Small intestine (tissue), 7 donors: Measurements from ENCODE around the gene PDGFC. TPM values are rescaled to one million over a fixed set of nuclear protein-coding genes. Genes with fewer than 3 reads are reported as not detected.

Experiments
- DNase-seq, 2 donors: peaks; one replicate each; pipeline versions ENCODE4 v3.0.0 to v3.0.0-alpha.2; 2013
- FAIRE-seq: peaks from 2 replicates; lab custom pipeline; 2012; peaks lifted over from hg19 to GRCh38; lab: Jason Lieb, UNC
- H3K27ac ChIP-seq, 3 donors: one replicate each; pipeline ENCODE4 v1.5.1; 2013; ENCODE audit warnings: low read length in 2 of 3, mild to moderate bottlenecking in 2 of 3, control low read depth in 1 of 3, inconsistent platforms in 1 of 3, low read depth in 1 of 3, moderate library complexity in 1 of 3
- H3K27me3 ChIP-seq, 3 donors: one replicate each; pipeline ENCODE4 v1.6.1; 2013; ENCODE audit warnings: low read length in 3 of 3, inconsistent platforms in 1 of 3; ENCODE audit not compliant: control insufficient read depth in 3 of 3, insufficient read depth in 3 of 3
- H3K36me3 ChIP-seq, 3 donors: one replicate each; pipeline ENCODE4 v1.6.1; 2013; ENCODE audit warnings: low read length in 3 of 3, inconsistent platforms in 1 of 3, low read depth in 1 of 3, mild to moderate bottlenecking in 1 of 3, moderate library complexity in 1 of 3; ENCODE audit not compliant: control insufficient read depth in 3 of 3, insufficient read depth in 2 of 3
- H3K4me1 ChIP-seq, 3 donors: one replicate each; pipeline ENCODE4 v1.6.1; 2013; ENCODE audit warnings: low read length in 2 of 3, inconsistent platforms in 1 of 3, low read depth in 1 of 3, mild to moderate bottlenecking in 1 of 3, moderate library complexity in 1 of 3; ENCODE audit not compliant: control insufficient read depth in 3 of 3, insufficient read depth in 2 of 3
- H3K4me3 ChIP-seq, 3 donors: one replicate each; pipeline ENCODE4 v1.5.1; 2013; ENCODE audit warnings: low read length in 3 of 3, control low read depth in 1 of 3, inconsistent platforms in 1 of 3, low read depth in 1 of 3, mild to moderate bottlenecking in 1 of 3, moderate library complexity in 1 of 3
- H3K9me3 ChIP-seq, 2 donors: one replicate each; pipeline ENCODE4 v1.6.1; 2013; ENCODE audit warnings: low read depth in 1 of 2, low read length in 1 of 2; ENCODE audit not compliant: control insufficient read depth in 2 of 2, insufficient read depth in 1 of 2
- WGBS, 3 donors: extraction: QIAGEN DNeasy Blood & Tissue Kit; methylation state at CpG; one replicate each; pipeline ENCODE4 v1.1.7; 2013; 5-methylcytosine and 5-hydroxymethylcytosine counted together
- polyA plus RNA-seq, 4 donors: library from polyadenylated mRNA; stranded (reverse) in 3 of 4; unstranded in 1 of 4; fragments of 200-250 nt in 3 of 4; fragments of 120-200 nt in 1 of 4; gene quantifications; one replicate each; pipeline versions ENCODE4 v1.2.1 to v1.2.3, GENCODE V29; 2013
- donor health status: healthy with polysubstance abuse.
- donor health status: control.
- donor health status: control.
- donor health status: Bipolar disorder and iron deficiency.
- donor health status: healthy.

PDGFC gene
- polyA plus RNA-seq, 4 donors: 2.4 to 22.2 (median 3.2) TPM

- WGBS, 3 donors: 42 to 67% (median 64%) methylated on average over 4 of the region's 4 CpGs
- DNase-seq: no peak
- Histone ChIP-seq H3K4me3 (no peak overlapping the region), H3K36me3 (no peaks in the 10 kb centered on the region), H3K9me3 (no peaks in the 10 kb centered on the region), H3K4me1 (peaks cover 0 to 3% (median 0%) of the 10 kb centered on the region in 3 donors), H3K27me3 (no peaks in the 10 kb centered on the region), H3K27ac (no peak overlapping the region)
- FAIRE-seq: no peak
Measured at GRCh38 chr4:156774422-156774821, 197.2 kb downstream of the PDGFC start.

DNA sequence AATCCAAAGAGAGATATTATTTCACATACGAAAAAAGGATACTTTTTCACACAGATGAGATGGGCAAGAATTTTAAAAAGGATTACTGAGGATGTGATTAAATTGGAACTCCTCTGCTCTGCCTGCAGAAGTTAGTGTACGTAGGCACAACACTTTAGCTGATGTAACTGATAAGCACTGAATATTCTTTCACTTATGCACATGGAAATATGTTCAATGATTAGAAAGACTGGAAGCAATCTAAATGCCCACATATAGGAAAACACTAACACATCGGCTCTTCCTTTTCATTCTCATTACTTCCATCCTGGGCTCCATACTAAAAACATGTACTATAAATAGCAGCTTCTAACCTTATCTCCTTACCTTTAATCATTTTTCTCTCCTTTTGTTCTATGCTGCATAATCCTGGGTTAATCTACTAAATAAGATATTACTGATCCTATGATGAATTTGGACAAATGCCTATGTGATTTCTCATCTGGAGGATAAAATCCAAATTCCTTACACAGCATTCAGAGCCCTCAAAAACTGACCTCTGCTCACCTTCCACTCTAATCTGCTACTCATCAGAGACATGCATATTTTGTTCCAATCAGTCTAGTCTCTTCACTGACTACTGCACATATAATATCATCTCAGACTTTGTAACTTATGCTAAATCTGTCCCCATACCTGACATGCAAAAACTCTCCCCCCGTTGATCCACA, 197.8 kb downstream of the PDGFC start:
- no peak overlapping the region for H3K4me3 ChIP-seq
- H3K27me3 ChIP-seq: no peaks in the 10 kb centered on the region
- DNase-seq: no peak
- H3K9me3 ChIP-seq: no peaks in the 10 kb centered on the region
- no peak overlapping the region for H3K27ac ChIP-seq
- H3K36me3 ChIP-seq: no peaks in the 10 kb centered on the region
- FAIRE-seq: no peak
- WGBS, 3 donors: 71 to 83% (median 73%) methylated on average over 4 of the region's 4 CpGs
- peaks cover 0 to 3% (median 0%) of the 10 kb centered on the region in 3 donors for H3K4me1 ChIP-seq

DNA sequence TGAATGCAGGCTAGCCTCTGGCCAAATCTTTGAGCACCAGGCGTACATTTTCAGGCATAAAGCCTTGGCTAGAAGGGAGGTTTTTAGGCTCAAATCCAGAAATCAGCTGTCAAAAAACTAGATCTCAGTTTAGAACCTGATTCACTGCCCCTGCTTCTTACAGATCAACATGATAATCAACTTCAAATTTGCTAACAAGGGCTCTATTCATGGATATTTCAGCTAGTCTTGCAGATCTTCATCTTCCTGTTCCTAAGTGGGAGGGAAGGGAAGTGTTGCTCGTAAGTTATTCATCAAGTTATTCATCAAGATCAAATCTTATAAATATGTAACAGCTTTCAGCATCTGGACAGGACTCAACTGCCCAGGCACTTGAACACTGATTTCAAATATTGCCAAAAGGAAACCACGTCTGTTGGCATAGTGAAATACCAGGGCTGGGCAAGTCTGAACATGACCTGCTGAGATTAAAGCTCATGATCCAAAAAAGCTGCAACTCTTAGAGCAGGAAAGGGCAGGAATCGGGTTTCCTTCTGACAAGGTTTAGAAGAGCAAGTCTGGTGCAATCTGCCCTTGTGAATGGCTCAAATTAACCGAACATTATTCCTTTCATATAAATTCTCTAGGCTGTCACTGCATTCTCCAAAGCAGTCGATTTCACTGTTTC, 200.3 kb downstream of the PDGFC start:
- no peaks in the 10 kb centered on the region for H3K36me3 ChIP-seq
- no peaks in the 10 kb centered on the region for H3K9me3 ChIP-seq
- 50 to 77% (median 64%) methylated on average over 6 of the region's 6 CpGs for WGBS, 3 donors
- no peak for DNase-seq
- H3K27me3 ChIP-seq: no peaks in the 10 kb centered on the region
- H3K27ac ChIP-seq: no peak overlapping the region
- H3K4me3 ChIP-seq: no peak overlapping the region
- peaks cover 0 to 3% (median 0%) of the 10 kb centered on the region in 3 donors for H3K4me1 ChIP-seq
- FAIRE-seq: no peak

DNA sequence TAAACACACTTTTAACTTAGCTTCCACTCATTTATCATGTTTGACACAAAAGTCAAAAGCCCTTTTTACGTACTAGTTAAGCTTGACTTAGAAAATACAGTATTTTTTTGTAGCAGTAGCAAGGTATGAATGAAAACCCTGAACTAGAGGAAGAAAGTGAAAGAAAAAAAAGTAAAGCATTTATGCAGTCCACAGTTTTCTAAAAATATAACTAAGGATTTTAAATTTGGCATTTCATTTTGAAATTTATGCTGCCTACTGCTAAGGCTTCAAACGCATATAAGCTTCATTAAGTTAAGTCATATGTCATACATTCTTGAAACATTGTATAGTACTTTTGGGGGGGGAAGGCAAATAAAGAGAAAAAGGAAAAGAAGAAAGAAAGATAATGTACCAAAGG, 201.5 kb downstream of the PDGFC start:
- Histone ChIP-seq H3K27me3 (no peaks in the 10 kb centered on the region), H3K36me3 (no peaks in the 10 kb centered on the region), H3K9me3 (no peaks in the 10 kb centered on the region), H3K4me1 (peaks cover 0 to 3% (median 0%) of the 10 kb centered on the region in 3 donors), H3K4me3 (no peak overlapping the region), H3K27ac (no peak overlapping the region)
- WGBS, 3 donors: 83 to 97% (median 86%) methylated on average over 2 of the region's 2 CpGs
- DNase-seq (no peak), FAIRE-seq (no peak)

GRCh38 chr4:156767911-156768415, 203.6 kb downstream of the PDGFC start:
- Histone ChIP-seq H3K27me3 (no peaks in the 10 kb centered on the region), H3K9me3 (no peaks in the 10 kb centered on the region), H3K4me3 (no peak overlapping the region), H3K27ac (no peak overlapping the region), H3K36me3 (peaks cover 0 to under 1% (median 0%) of the 10 kb centered on the region in 3 donors), H3K4me1 (peaks cover 0 to 3% (median 0%) of the 10 kb centered on the region in 3 donors)
- no peak for DNase-seq
- no peak for FAIRE-seq
- 80 to 87% (median 80%) methylated on average over 5 of the region's 5 CpGs for WGBS, 3 donors

- H3K4me1 ChIP-seq: peaks cover 0 to 3% (median 0%) of the 10 kb centered on the region in 3 donors
- peaks cover 0 to 3% (median 0%) of the 10 kb centered on the region in 3 donors for H3K36me3 ChIP-seq
- H3K27ac ChIP-seq: no peak overlapping the region
- H3K9me3 ChIP-seq: no peaks in the 10 kb centered on the region
- no peaks in the 10 kb centered on the region for H3K27me3 ChIP-seq
- FAIRE-seq (no peak), DNase-seq (no peak)
- no peak overlapping the region for H3K4me3 ChIP-seq
- WGBS, 3 donors: 84 to 96% (median 93%) methylated on average over 1 of the region's 1 CpG
Measured at GRCh38 chr4:156766846-156767245, 204.8 kb downstream of the PDGFC start.

GRCh38 chr4:156765277-156765676, 206.3 kb downstream of the PDGFC start:
- H3K9me3 ChIP-seq: no peaks in the 10 kb centered on the region
- peaks cover 0 to 3% (median 0%) of the 10 kb centered on the region in 3 donors for H3K36me3 ChIP-seq
- no peaks in the 10 kb centered on the region for H3K27me3 ChIP-seq
- H3K4me1 ChIP-seq: no peaks in the 10 kb centered on the region
- FAIRE-seq (no peak), DNase-seq (no peak)
- H3K4me3 ChIP-seq: no peak overlapping the region
- no peak overlapping the region for H3K27ac ChIP-seq
- 40 to 73% (median 47%) methylated on average over 3 of the region's 3 CpGs for WGBS, 3 donors

- no peak overlapping the region for H3K27ac ChIP-seq
- peaks cover 0 to 3% (median 0%) of the 10 kb centered on the region in 3 donors for H3K36me3 ChIP-seq
- FAIRE-seq: no peak
- no peak overlapping the region for H3K4me3 ChIP-seq
- DNase-seq: no peak
- no peaks in the 10 kb centered on the region for H3K4me1 ChIP-seq
- H3K9me3 ChIP-seq: no peaks in the 10 kb centered on the region
- H3K27me3 ChIP-seq: no peaks in the 10 kb centered on the region
- WGBS, 3 donors: 35 to 69% (median 37%) methylated on average over 2 of the region's 2 CpGs
Measured at GRCh38 chr4:156764846-156765245, 206.8 kb downstream of the PDGFC start.
